ENCODE measurements around the gene PLEKHG3.
A peak's percentile ranks its signal among the peaks of the same experiment; 100 is the strongest.

Gene PLEKHG3

GRCh38 chr14:64733899-64734298 lies 29.7 kb downstream of the PLEKHG3 start:
- no peaks in the 10 kb centered on the region for H3K79me2 ChIP-seq (ENCODE audit: insufficient read depth, low read length)
- H3K36me3 ChIP-seq (ENCODE audit: insufficient read depth, low read length), result peaks cover 70% of the 10 kb centered on the region; the same call in 1 of the 2 replicates
- H3K4me3 ChIP-seq (ENCODE audit: low read length, poor library complexity, severe bottlenecking), result no peak overlapping the region
- no peak overlapping the region for H2AFZ ChIP-seq (ENCODE audit: low read length)
- no peaks in the 10 kb centered on the region for H3K9me3 ChIP-seq (ENCODE audit: insufficient read depth, low read depth, low read length)
- H3K4me2 ChIP-seq (ENCODE audit: low read depth, low read length, poor library complexity, severe bottlenecking), result no peak overlapping the region
- TF ChIP-seq EZH2phosphoT487 (IDR thresholded peaks at IDR 0.05; ENCODE audit: borderline replicate concordance) (no peak), CTCF (conservative IDR thresholded peaks at IDR 0.05; ENCODE audit: low read length) (no peak)
- H4K20me1 ChIP-seq (ENCODE audit: insufficient read depth, low read length, poor library complexity, severe bottlenecking), result no peaks in the 10 kb centered on the region
- peaks cover 8% of the 10 kb centered on the region for H3K4me1 ChIP-seq (ENCODE audit: insufficient read depth, low read length, poor library complexity, severe bottlenecking)
- no peak overlapping the region for H3K9ac ChIP-seq (ENCODE audit: low read depth, low read length, poor library complexity, severe bottlenecking)
- H3K9me2 ChIP-seq (replicated peaks; ENCODE audit: low read depth, low read length), result no peaks in the 10 kb centered on the region
- no peaks in the 10 kb centered on the region for H3K27me3 ChIP-seq (ENCODE audit: insufficient read depth, low read length, poor library complexity, severe bottlenecking)
- no peaks in the 10 kb centered on the region for H3F3A ChIP-seq (ENCODE audit: low read depth)

- H3K4me1 ChIP-seq (ENCODE audit: insufficient read depth, low read length, poor library complexity, severe bottlenecking), result peaks cover 8% of the 10 kb centered on the region
- no peaks in the 10 kb centered on the region for H3K27me3 ChIP-seq (ENCODE audit: insufficient read depth, low read length, poor library complexity, severe bottlenecking)
- H3K9me2 ChIP-seq (replicated peaks; ENCODE audit: low read depth, low read length), result no peaks in the 10 kb centered on the region
- H3K9me3 ChIP-seq (ENCODE audit: insufficient read depth, low read depth, low read length), result no peaks in the 10 kb centered on the region
- H4K20me1 ChIP-seq (ENCODE audit: insufficient read depth, low read length, poor library complexity, severe bottlenecking), result no peaks in the 10 kb centered on the region
- H3K4me3 ChIP-seq (ENCODE audit: low read length, poor library complexity, severe bottlenecking), result no peak overlapping the region
- H3K4me2 ChIP-seq (ENCODE audit: low read depth, low read length, poor library complexity, severe bottlenecking), result no peak overlapping the region
- H3K79me2 ChIP-seq (ENCODE audit: insufficient read depth, low read length), result no peaks in the 10 kb centered on the region
- H3K36me3 ChIP-seq (ENCODE audit: insufficient read depth, low read length), result peaks cover 71% of the 10 kb centered on the region; the same call in 1 of the 2 replicates
- no peak overlapping the region for H3K9ac ChIP-seq (ENCODE audit: low read depth, low read length, poor library complexity, severe bottlenecking)
- no peaks in the 10 kb centered on the region for H3F3A ChIP-seq (ENCODE audit: low read depth)
- TF ChIP-seq EZH2phosphoT487 (IDR thresholded peaks at IDR 0.05; ENCODE audit: borderline replicate concordance) (no peak), CTCF (conservative IDR thresholded peaks at IDR 0.05; ENCODE audit: low read length) (no peak)
- no peak overlapping the region for H2AFZ ChIP-seq (ENCODE audit: low read length)
Measured at GRCh38 chr14:64734990-64735389, 30.8 kb downstream of the PLEKHG3 start.

GRCh38 chr14:64736271-64737169 lies 32.3 kb downstream of the PLEKHG3 start:
- Histone ChIP-seq H3K79me2 (ENCODE audit: insufficient read depth, low read length) (no peaks in the 10 kb centered on the region), H3K36me3 (ENCODE audit: insufficient read depth, low read length) (peaks cover 71% of the 10 kb centered on the region; the same call in 1 of the 2 replicates), H3K9me2 (replicated peaks; ENCODE audit: low read depth, low read length) (no peaks in the 10 kb centered on the region), H4K20me1 (ENCODE audit: insufficient read depth, low read length, poor library complexity, severe bottlenecking) (no peaks in the 10 kb centered on the region), H3K4me2 (ENCODE audit: low read depth, low read length, poor library complexity, severe bottlenecking) (no peak overlapping the region), H3K27me3 (ENCODE audit: insufficient read depth, low read length, poor library complexity, severe bottlenecking) (no peaks in the 10 kb centered on the region), H3K9me3 (ENCODE audit: insufficient read depth, low read depth, low read length) (no peaks in the 10 kb centered on the region), H2AFZ (ENCODE audit: low read length) (no peak overlapping the region), H3K4me1 (ENCODE audit: insufficient read depth, low read length, poor library complexity, severe bottlenecking) (peaks cover 8% of the 10 kb centered on the region), H3F3A (ENCODE audit: low read depth) (no peaks in the 10 kb centered on the region), H3K9ac (ENCODE audit: low read depth, low read length, poor library complexity, severe bottlenecking) (no peak overlapping the region), H3K4me3 (ENCODE audit: low read length, poor library complexity, severe bottlenecking) (no peak overlapping the region)
- TF ChIP-seq CTCF (conservative IDR thresholded peaks at IDR 0.05; ENCODE audit: low read length), result peak; percentile 20; the same call in 1 of the 2 replicates
- no peak for TF ChIP-seq EZH2phosphoT487 (IDR thresholded peaks at IDR 0.05; ENCODE audit: borderline replicate concordance)

Data from Loucy (cell line).